ENCODE results near the gene SLC37A1. TPM values are rescaled to one million over a fixed set of nuclear protein-coding genes. Genes with fewer than 3 reads are reported as not detected.

The SLC37A1 gene
- total RNA-seq, 4 donors from 2014 or later = 10.7 to 21.1 (median 14.0) TPM

DNA sequence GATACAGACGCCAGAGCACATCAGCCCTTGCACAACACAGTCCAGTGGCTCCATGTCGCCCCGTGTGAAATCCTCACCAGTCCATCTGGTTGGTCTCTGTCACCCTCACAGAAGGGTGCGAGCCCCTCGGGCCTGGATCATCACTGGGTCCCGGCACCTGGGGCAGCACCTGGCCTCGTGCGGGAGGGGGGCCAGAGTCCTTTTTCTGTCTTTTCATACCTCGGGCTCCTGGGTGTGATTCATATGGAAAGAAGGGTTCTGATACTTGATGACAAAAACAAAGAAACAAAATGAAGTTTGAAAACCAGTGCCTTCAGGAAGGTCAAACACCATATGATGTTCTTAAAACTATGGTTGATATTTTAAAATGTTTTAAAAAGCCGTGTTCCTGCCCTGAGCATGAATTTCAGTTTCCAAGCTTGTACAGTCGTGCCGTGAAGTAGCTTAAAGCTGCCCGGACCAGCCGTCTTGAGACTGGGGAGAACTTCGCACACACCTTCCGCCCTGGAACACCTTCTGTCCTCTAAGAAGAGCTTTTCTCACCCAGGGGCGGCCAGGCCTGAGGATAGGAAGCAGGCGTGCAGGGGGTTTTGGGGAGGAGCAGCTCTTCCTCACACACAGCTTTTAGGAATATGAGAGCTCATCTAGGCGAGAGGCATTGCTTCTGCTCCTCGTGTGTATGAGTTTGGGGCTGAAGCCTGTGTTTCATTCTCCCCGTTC is 35.2 kb downstream of the SLC37A1 start:
- intact Hi-C loops (cut with DNase I) = no loop called here

DNA sequence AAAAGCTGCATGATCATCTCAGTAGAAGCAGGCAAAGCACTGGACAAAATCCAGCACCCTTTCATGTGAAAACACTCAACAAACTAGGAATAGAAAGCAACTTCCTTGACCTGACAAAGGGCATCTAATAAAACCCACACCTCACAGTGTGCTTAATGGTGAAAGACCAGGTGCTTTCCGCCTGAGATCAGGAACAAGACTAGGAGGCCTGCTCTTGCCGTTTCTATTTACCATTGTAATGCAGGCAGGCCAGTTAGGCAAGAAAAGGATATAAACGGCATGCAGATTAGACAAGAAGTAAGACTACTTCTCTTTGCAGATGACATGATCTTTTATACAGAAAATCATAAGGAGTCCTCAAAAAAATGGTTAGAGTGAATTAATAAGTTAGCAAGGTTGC is 37.2 kb downstream of the SLC37A1 start:
- intact Hi-C loops (cut with DNase I) = no loop called here
- TF ChIP-seq POLR2A (IDR thresholded peaks at IDR 0.05) = no peak
- TF ChIP-seq, protein P1, sequence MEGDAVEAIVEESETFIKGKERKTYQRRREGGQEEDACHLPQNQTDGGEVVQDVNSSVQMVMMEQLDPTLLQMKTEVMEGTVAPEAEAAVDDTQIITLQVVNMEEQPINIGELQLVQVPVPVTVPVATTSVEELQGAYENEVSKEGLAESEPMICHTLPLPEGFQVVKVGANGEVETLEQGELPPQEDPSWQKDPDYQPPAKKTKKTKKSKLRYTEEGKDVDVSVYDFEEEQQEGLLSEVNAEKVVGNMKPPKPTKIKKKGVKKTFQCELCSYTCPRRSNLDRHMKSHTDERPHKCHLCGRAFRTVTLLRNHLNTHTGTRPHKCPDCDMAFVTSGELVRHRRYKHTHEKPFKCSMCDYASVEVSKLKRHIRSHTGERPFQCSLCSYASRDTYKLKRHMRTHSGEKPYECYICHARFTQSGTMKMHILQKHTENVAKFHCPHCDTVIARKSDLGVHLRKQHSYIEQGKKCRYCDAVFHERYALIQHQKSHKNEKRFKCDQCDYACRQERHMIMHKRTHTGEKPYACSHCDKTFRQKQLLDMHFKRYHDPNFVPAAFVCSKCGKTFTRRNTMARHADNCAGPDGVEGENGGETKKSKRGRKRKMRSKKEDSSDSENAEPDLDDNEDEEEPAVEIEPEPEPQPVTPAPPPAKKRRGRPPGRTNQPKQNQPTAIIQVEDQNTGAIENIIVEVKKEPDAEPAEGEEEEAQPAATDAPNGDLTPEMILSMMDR (IDR thresholded peaks at IDR 0.05) = no peak
- peaks cover 0 to 58% (median 4%) of the 10 kb centered on the region in 3 donors for H3K36me3 ChIP-seq
- H3K9me3 ChIP-seq = no peaks in the 10 kb centered on the region
- no peak overlapping the region for H3K4me3 ChIP-seq
- H3K27me3 ChIP-seq = no peaks in the 10 kb centered on the region
- H3K27ac ChIP-seq = no peak overlapping the region
- DNase-seq = no peak
- WGBS, 2 donors = 40 to 44% methylated on average over 3 of the region's 3 CpGs
- H3K4me1 ChIP-seq = peaks cover 0 to 11% (median 0%) of the 10 kb centered on the region in 3 donors

More for the DNA sequence above, 35.2 kb downstream of the SLC37A1 start:
- H3K4me3 ChIP-seq = no peak overlapping the region
- H3K27ac ChIP-seq = no peak overlapping the region
- peaks cover 0 to 58% (median 4%) of the 10 kb centered on the region in 3 donors for H3K36me3 ChIP-seq
- WGBS, 2 donors = 76 to 81% methylated on average over 17 to 18 of the region's 21 CpGs
- H3K4me1 ChIP-seq = peaks cover 0 to 11% (median 0%) of the 10 kb centered on the region in 3 donors
- TF ChIP-seq, protein P1 (IDR thresholded peaks at IDR 0.05) = no peak
- TF ChIP-seq POLR2A (IDR thresholded peaks at IDR 0.05) = no peak
- H3K9me3 ChIP-seq = no peaks in the 10 kb centered on the region
- DNase-seq = no peak
- H3K27me3 ChIP-seq = no peaks in the 10 kb centered on the region

DNA sequence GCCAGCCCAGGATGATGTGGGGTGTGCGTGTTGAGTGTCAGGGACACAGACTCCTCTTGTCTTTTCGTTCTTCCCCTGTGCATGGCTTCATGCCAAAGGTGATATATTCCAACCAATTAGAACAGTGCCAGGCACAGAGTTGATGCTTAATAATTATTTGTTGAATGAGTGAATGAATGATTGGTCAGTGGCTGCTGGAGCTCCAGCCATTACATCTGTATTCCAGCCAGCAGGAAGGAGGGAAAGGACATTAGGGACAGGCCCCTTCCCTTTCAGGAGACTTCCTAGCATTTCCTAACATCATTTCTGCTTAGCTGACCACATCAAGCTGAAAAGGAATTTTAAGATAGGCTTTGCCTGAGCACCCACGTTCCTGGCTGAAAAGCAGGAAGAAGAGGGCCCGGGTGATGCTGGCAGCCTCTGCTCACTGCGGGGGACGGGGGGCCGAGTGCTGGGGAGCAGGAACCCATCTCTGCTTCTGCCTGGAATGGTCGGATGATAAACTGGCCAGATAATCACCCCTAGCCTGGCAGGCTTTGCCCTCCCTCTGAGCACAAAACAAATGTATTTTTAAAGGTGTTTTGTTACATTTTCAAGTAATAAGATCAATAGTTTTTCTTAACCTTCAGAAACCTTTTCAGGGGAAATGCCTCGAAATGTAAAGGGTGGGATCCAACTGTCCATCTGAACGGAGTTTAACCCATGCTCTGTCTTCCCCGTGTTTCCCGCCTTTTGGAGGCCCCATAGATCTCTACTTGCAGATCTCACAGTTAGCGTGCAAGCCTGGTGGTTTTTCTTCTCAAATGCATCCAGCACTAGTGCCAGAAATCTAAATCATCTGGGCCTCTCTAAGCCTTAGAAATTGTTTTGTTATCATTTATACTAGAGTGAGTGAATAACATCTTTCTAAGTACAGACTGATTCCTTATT is 39.0 kb downstream of the SLC37A1 start:
- TF ChIP-seq, protein P1 (IDR thresholded peaks at IDR 0.05) = no peak
- TF ChIP-seq POLR2A (IDR thresholded peaks at IDR 0.05) = no peak
- Histone ChIP-seq H3K9me3 (no peaks in the 10 kb centered on the region), H3K27me3 (no peaks in the 10 kb centered on the region), H3K36me3 (peaks cover 0 to 58% (median 0%) of the 10 kb centered on the region in 3 donors), H3K4me1 (peaks cover 0 to 11% (median 0%) of the 10 kb centered on the region in 3 donors), H3K27ac (no peak overlapping the region), H3K4me3 (no peak overlapping the region)
- 82 to 85% methylated on average over 9 to 12 of the region's 13 CpGs for WGBS, 2 donors
- intact Hi-C loops (cut with DNase I) = no loop called here
- DNase-seq = no peak

DNA sequence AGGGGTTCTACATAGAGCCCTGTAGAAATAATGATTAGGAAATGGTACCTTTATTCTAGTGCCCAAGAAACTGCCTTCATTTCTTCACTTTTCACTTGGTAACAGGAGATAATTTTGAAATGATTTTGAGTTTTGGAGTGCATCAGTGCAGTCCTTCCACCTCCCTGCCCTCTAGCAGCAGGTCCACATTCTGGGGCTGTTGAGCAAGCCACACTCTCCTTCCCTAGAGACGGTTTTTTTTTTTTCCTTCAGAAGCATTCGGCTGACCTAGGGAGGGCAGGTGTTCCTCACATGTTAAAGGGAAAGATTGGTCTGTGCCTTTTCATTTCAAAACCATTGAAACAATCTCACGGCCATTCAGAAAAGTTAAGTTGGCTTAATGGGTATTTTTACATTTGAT is 39.8 kb downstream of the SLC37A1 start:
- no peak overlapping the region for H3K4me3 ChIP-seq

More for the DNA sequence above, 39.8 kb downstream of the SLC37A1 start:
- H3K36me3 ChIP-seq = peaks cover 0 to 58% (median 0%) of the 10 kb centered on the region in 3 donors
- WGBS, 2 donors = 66 to 72% methylated on average over 3 of the region's 3 CpGs
- DNase-seq = no peak
- intact Hi-C loops (cut with DNase I) = no loop called here
- H3K27ac ChIP-seq = no peak overlapping the region
- no peaks in the 10 kb centered on the region for H3K9me3 ChIP-seq
- H3K27me3 ChIP-seq = no peaks in the 10 kb centered on the region
- TF ChIP-seq POLR2A (IDR thresholded peaks at IDR 0.05) = no peak
- TF ChIP-seq, protein P1 (IDR thresholded peaks at IDR 0.05) = no peak
- H3K4me1 ChIP-seq = peaks cover 0 to 11% (median 0%) of the 10 kb centered on the region in 3 donors
